ENCODE results near the gene IL1RAP. TPM values are rescaled to one million over a fixed set of nuclear protein-coding genes. Genes with fewer than 3 reads are reported as not detected.

IL1RAP gene
- total RNA-seq, 1 experiment from 2014 or later, result 62.0 TPM

- Mint-ChIP-seq H3K27me3 (ENCODE audit: insufficient read depth, unreplicated experiment) (no peaks in the 10 kb centered on the region), H3K36me3 (ENCODE audit: insufficient read depth, unreplicated experiment) (peaks cover 15% of the 10 kb centered on the region), H3K4me3 (ENCODE audit: unreplicated experiment) (peak overlapping the region; percentile 48), H3K9me3 (ENCODE audit: unreplicated experiment) (peaks cover 7% of the 10 kb centered on the region), H3K27ac (ENCODE audit: low read depth, unreplicated experiment) (peak overlapping the region; percentile 66), H3K4me1 (ENCODE audit: insufficient read depth, unreplicated experiment) (peaks cover 20% of the 10 kb centered on the region)
- DNase-seq (ENCODE audit: unreplicated experiment), result peak; percentile 100
- no peak for TF ChIP-seq CTCF (IDR thresholded peaks at IDR 0.05; ENCODE audit: unreplicated experiment)
- intact Hi-C loops (cut with micrococcal nuclease), result loop anchor here (1.0 to 2.0 kb wide), 3 partner anchors 33 to 53 kb away; no protein-coding TSS in a partner anchor
- BruUV-seq (replicated peaks), result no TSS peak
- ChIA-PET POLR2A (interaction anchor here (0.7 to 3.4 kb wide), 9 partner anchors 15 to 168 kb away, joined by 3 to 61 read pairs (median 4); partner anchors contain the start of gene IL1RAP), CTCF (interaction anchor here (0.6 to 1.3 kb wide), 3 partner anchors 49 to 131 kb away, joined by 3 to 7 read pairs (median 4); no protein-coding TSS in a partner anchor)
These were observed 52.4 kb downstream of the IL1RAP start for GRCh38 chr3:190566043-190566933.

- Mint-ChIP-seq H3K27ac (ENCODE audit: low read depth, unreplicated experiment) (peak overlapping the region; percentile 35), H3K4me1 (ENCODE audit: insufficient read depth, unreplicated experiment) (peaks cover 20% of the 10 kb centered on the region)
These were observed 54.2 kb downstream of the IL1RAP start for GRCh38 chr3:190568036-190568435.

GRCh38 chr3:190574473-190574872 is 60.6 kb downstream of the IL1RAP start:
- H3K4me3 Mint-ChIP-seq (ENCODE audit: unreplicated experiment), result no peak overlapping the region
- no peaks in the 10 kb centered on the region for H3K9me3 Mint-ChIP-seq (ENCODE audit: unreplicated experiment)
- BruUV-seq (replicated peaks), result no TSS peak
- ChIA-PET POLR2A (no interaction called here), CTCF (no interaction called here)
- no peak overlapping the region for H3K27ac Mint-ChIP-seq (ENCODE audit: low read depth, unreplicated experiment)
- DNase-seq (ENCODE audit: unreplicated experiment), result no peak
- no peaks in the 10 kb centered on the region for H3K27me3 Mint-ChIP-seq (ENCODE audit: insufficient read depth, unreplicated experiment)
- H3K4me1 Mint-ChIP-seq (ENCODE audit: insufficient read depth, unreplicated experiment), result no peaks in the 10 kb centered on the region
- peaks cover 5% of the 10 kb centered on the region for H3K36me3 Mint-ChIP-seq (ENCODE audit: insufficient read depth, unreplicated experiment)
- intact Hi-C loops (cut with micrococcal nuclease), result no loop called here
- no peak for TF ChIP-seq CTCF (IDR thresholded peaks at IDR 0.05; ENCODE audit: unreplicated experiment)

More at GRCh38 chr3:190568036-190568435, 54.2 kb downstream of the IL1RAP start:
- no peak for TF ChIP-seq CTCF (IDR thresholded peaks at IDR 0.05; ENCODE audit: unreplicated experiment)
- POLR2A ChIA-PET, result interaction anchor here (1.1 to 3.4 kb wide), 3 partner anchors 32 to 53 kb away, joined by 3 to 61 read pairs (median 4); no protein-coding TSS in a partner anchor
- intact Hi-C loops (cut with micrococcal nuclease), result no loop called here
- Mint-ChIP-seq H3K27me3 (ENCODE audit: insufficient read depth, unreplicated experiment) (no peaks in the 10 kb centered on the region), H3K36me3 (ENCODE audit: insufficient read depth, unreplicated experiment) (peaks cover 15% of the 10 kb centered on the region), H3K4me3 (ENCODE audit: unreplicated experiment) (no peak overlapping the region), H3K9me3 (ENCODE audit: unreplicated experiment) (peaks cover 7% of the 10 kb centered on the region)
- no peak for DNase-seq (ENCODE audit: unreplicated experiment)
- BruUV-seq (replicated peaks), result no TSS peak
- CTCF ChIA-PET, result no interaction called here

GRCh38 chr3:190575437-190576185 is 61.7 kb downstream of the IL1RAP start:
- ChIA-PET CTCF (interaction anchor here (0.8 kb wide), 1 partner anchor 681 kb away, joined by 3 read pairs; no protein-coding TSS in a partner anchor), POLR2A (interaction anchor here (1.0 to 1.3 kb wide), 3 partner anchors 40 to 62 kb away, joined by 3 to 4 read pairs (median 3); partner anchors contain the start of gene IL1RAP)
- Mint-ChIP-seq H3K4me3 (ENCODE audit: unreplicated experiment) (no peak overlapping the region), H3K9me3 (ENCODE audit: unreplicated experiment) (no peaks in the 10 kb centered on the region), H3K36me3 (ENCODE audit: insufficient read depth, unreplicated experiment) (peaks cover 4% of the 10 kb centered on the region), H3K27me3 (ENCODE audit: insufficient read depth, unreplicated experiment) (no peaks in the 10 kb centered on the region), H3K27ac (ENCODE audit: low read depth, unreplicated experiment) (no peak overlapping the region), H3K4me1 (ENCODE audit: insufficient read depth, unreplicated experiment) (no peaks in the 10 kb centered on the region)
- BruUV-seq (replicated peaks), result no TSS peak
- no peak for DNase-seq (ENCODE audit: unreplicated experiment)
- intact Hi-C loops (cut with micrococcal nuclease), result no loop called here
- no peak for TF ChIP-seq CTCF (IDR thresholded peaks at IDR 0.05; ENCODE audit: unreplicated experiment)
